Measurements from ENCODE around the gene CNNM4.

The CNNM4 gene

GRCh38 chr2:96811917-96812316 is 51.2 kb downstream of the CNNM4 start:
- DNase-seq, result no peak

GRCh38 chr2:96813656-96814055 is 53.0 kb downstream of the CNNM4 start:
- DNase-seq, result no peak

- DNase-seq, result peak; percentile 85
Observed at GRCh38 chr2:96815326-96816126, 54.8 kb downstream of the CNNM4 start.

- peak; percentile 99 for DNase-seq
Observed at GRCh38 chr2:96816127-96816835, 55.6 kb downstream of the CNNM4 start, which contains the start of gene CNNM3. Gene CNNM3 (plus strand): TSS chr2:96816268. CDS start chr2:96816278, 10 bp downstream.

- peak; percentile 55 for DNase-seq
Observed at GRCh38 chr2:96816836-96817702, 56.4 kb downstream of the CNNM4 start.

GRCh38 chr2:96817882-96818281 is 57.2 kb downstream of the CNNM4 start:
- no peak for DNase-seq

- DNase-seq, result no peak
Observed at GRCh38 chr2:96819128-96819875, 58.6 kb downstream of the CNNM4 start.

GRCh38 chr2:96819876-96820511 is 59.3 kb downstream of the CNNM4 start:
- no peak for DNase-seq

- no peak for DNase-seq
Observed at GRCh38 chr2:96821113-96821675, 60.5 kb downstream of the CNNM4 start.

- DNase-seq, result no peak
Observed at GRCh38 chr2:96822786-96823185, 62.1 kb downstream of the CNNM4 start.

GRCh38 chr2:96823198-96823597 is 62.5 kb downstream of the CNNM4 start:
- no peak for DNase-seq

- no peak for DNase-seq
Observed at GRCh38 chr2:96824079-96824870, 63.6 kb downstream of the CNNM4 start.

- DNase-seq, result no peak
Observed at GRCh38 chr2:96825057-96825456, 64.4 kb downstream of the CNNM4 start.

- DNase-seq, result no peak
Observed at GRCh38 chr2:96826546-96827278, 66.0 kb downstream of the CNNM4 start.

GRCh38 chr2:96828436-96828835 is 67.7 kb downstream of the CNNM4 start:
- DNase-seq, result no peak

GRCh38 chr2:96828874-96829273 is 68.2 kb downstream of the CNNM4 start:
- DNase-seq, result no peak

GRCh38 chr2:96830044-96830562 is 69.4 kb downstream of the CNNM4 start:
- no peak for DNase-seq

GRCh38 chr2:96831679-96832078 is 71.0 kb downstream of the CNNM4 start:
- DNase-seq, result no peak

- DNase-seq, result no peak
Observed at GRCh38 chr2:96832408-96832753, 71.7 kb downstream of the CNNM4 start.
